Liver (tissue), 3 donors: ENCODE data around the gene TNIP1.

ENCODE experiments used
- CTCF ChIP-seq: fragments of 150-350 bp; IDR thresholded peaks from 2 replicates; pipeline ENCODE4 v1.5.1; 2017; ENCODE audit warnings: improper control_type of control experiment, low read depth, low read length; ENCODE audit not compliant: missing input control
- FOXA1 ChIP-seq: IDR thresholded peaks from 2 replicates; pipeline ENCODE4 v1.6.1; 2016; ENCODE audit warnings: antibody characterized with exemption
- GABPA ChIP-seq, 2 donors: IDR thresholded peaks in 1 of 2; conservative IDR thresholded peaks in 1 of 2; 2 replicates each; pipeline ENCODE4 v1.6.1; 2016; ENCODE audit warnings: antibody characterized with exemption in 2 of 2, mild to moderate bottlenecking in 1 of 2, moderate library complexity in 1 of 2
- MAX ChIP-seq: IDR thresholded peaks from 2 replicates; pipeline ENCODE4 v1.6.1; 2016; ENCODE audit warnings: antibody characterized with exemption
- NR2F2 ChIP-seq: IDR thresholded peaks from 2 replicates; pipeline ENCODE4 v1.6.1; 2016; ENCODE audit warnings: antibody characterized with exemption
- RAD21 ChIP-seq, 2 donors: IDR thresholded peaks; 2 replicates each; pipeline ENCODE4 v1.6.1; 2016; ENCODE audit warnings: antibody characterized with exemption in 2 of 2, mild to moderate bottlenecking in 2 of 2
- REST ChIP-seq: IDR thresholded peaks from 2 replicates; pipeline ENCODE4 v1.6.1; 2016; ENCODE audit warnings: antibody characterized with exemption, mild to moderate bottlenecking
- SP1 ChIP-seq: IDR thresholded peaks from 2 replicates; pipeline ENCODE4 v1.6.1; 2018; ENCODE audit warnings: antibody characterized with exemption, mild to moderate bottlenecking
- TAF1 ChIP-seq: conservative IDR thresholded peaks from 2 replicates; pipeline ENCODE4 v1.6.1; 2016; ENCODE audit warnings: antibody characterized with exemption, mild to moderate bottlenecking
- YY1 ChIP-seq: IDR thresholded peaks from 2 replicates; pipeline ENCODE4 v1.6.1; 2016; ENCODE audit warnings: antibody characterized with exemption, mild to moderate bottlenecking
- donor health status: healthy.
- donor health status: healthy.

GRCh38 chr5:151108566-151108965, 27.7 kb upstream of the TNIP1 start:
- no peak for TF ChIP-seq CTCF
- no peak for TF ChIP-seq REST
- TF ChIP-seq GABPA (IDR thresholded peaks at IDR 0.05 in 1 of 2, conservative IDR thresholded peaks at IDR 0.05 in 1 of 2), result no peak
- TF ChIP-seq YY1, result peak; percentile 78
- TF ChIP-seq NR2F2, result peak; percentile 5
- no peak for TF ChIP-seq TAF1
- TF ChIP-seq MAX, result no peak
- TF ChIP-seq FOXA1, result no peak
- no peak for TF ChIP-seq RAD21 (IDR thresholded peaks at IDR 0.05)
- no peak for TF ChIP-seq SP1
